MCF 10A (cell line): ENCODE measurements around the gene RNF14. TPM values are rescaled to one million over a fixed set of nuclear protein-coding genes. Genes with fewer than 3 reads are reported as not detected.
A peak's percentile ranks its signal among the peaks of the same experiment; 100 is the strongest.

Experiments used
- BruUV-seq: library from RNA; stranded (reverse); fragments of 400-500 nt; replicated peaks from 2 replicates; lab custom pipeline; 2021; lab: Mats Ljungman, UMichigan
- CTCF ChIA-PET: fragments of 300-600 bp; sonication (Branson Sonifier 250); formaldehyde crosslinking; extraction: SDS; loops from one replicate; lab custom pipeline; 2021; ENCODE audit warnings: antibody characterized with exemption, inconsistent platforms; lab: Yijun Ruan, JAX
- POLR2A ChIA-PET: fragments of 300-600, 350-650 bp; sonication (Branson Sonifier 250); formaldehyde crosslinking; extraction: SDS; loops from one replicate; lab custom pipeline; 2020; ENCODE audit warnings: antibody characterized with exemption, inconsistent platforms; lab: Yijun Ruan, JAX
- DNase-seq: peaks from one replicate; pipeline ENCODE4 v3.0.0-alpha.2; 2018; ENCODE audit not compliant: unreplicated experiment
- H3K27ac Mint-ChIP-seq: one replicate; pipeline ENCODE4 v1.8.0; 2022; ENCODE audit warnings: mild to moderate bottlenecking, low read depth, mixed read lengths; ENCODE audit not compliant: unreplicated experiment
- H3K27me3 Mint-ChIP-seq: one replicate; pipeline ENCODE4 v1.8.0; 2022; ENCODE audit warnings: mixed read lengths; ENCODE audit not compliant: insufficient read depth, unreplicated experiment
- H3K36me3 Mint-ChIP-seq: one replicate; pipeline ENCODE4 v1.8.0; 2022; ENCODE audit warnings: mild to moderate bottlenecking, moderate library complexity, mixed read lengths; ENCODE audit not compliant: insufficient read depth, unreplicated experiment
- H3K4me1 Mint-ChIP-seq: one replicate; pipeline ENCODE4 v1.8.0; 2022; ENCODE audit warnings: mixed read lengths; ENCODE audit not compliant: insufficient read depth, unreplicated experiment
- H3K4me3 Mint-ChIP-seq: one replicate; pipeline ENCODE4 v1.8.0; 2022; ENCODE audit warnings: mild to moderate bottlenecking, moderate library complexity, mixed read lengths; ENCODE audit not compliant: unreplicated experiment
- H3K9me3 Mint-ChIP-seq: one replicate; pipeline ENCODE4 v1.8.0; 2022; ENCODE audit warnings: mixed read lengths; ENCODE audit not compliant: unreplicated experiment
- intact Hi-C: fragments of 100-400 bp; cut with micrococcal nuclease; formaldehyde crosslinking; loops from 2 replicates; pipeline ENCODE4 v1.14.1; 2022
- total RNA-seq: library from RNA; stranded (reverse); gene quantifications from 2 replicates; pipeline ENCODE4 v1.2.3, GENCODE V29; 2022
- TF ChIP-seq, protein P1 (sequence below): fragments of 200-600 bp; IDR thresholded peaks from one replicate; pipeline ENCODE4 v1.8.0; 2022; ENCODE audit warnings: antibody characterized with exemption, mild to moderate bottlenecking; ENCODE audit not compliant: unreplicated experiment

The RNF14 gene
- total RNA-seq, 1 experiment from 2014 or later = 81.3 TPM

GRCh38 chr5:141989720-141990119 lies 20.8 kb downstream of the RNF14 start:
- Mint-ChIP-seq H3K27me3 (no peaks in the 10 kb centered on the region), H3K36me3 (peaks cover 91% of the 10 kb centered on the region), H3K9me3 (no peaks in the 10 kb centered on the region), H3K4me1 (no peaks in the 10 kb centered on the region), H3K27ac (no peak overlapping the region), H3K4me3 (no peak overlapping the region)
- no peak for DNase-seq
- CTCF ChIA-PET = interaction anchor here (0.5 to 6.5 kb wide), 24 partner anchors 9 to 645 kb away, joined by 3 to 172 read pairs (median 4); partner anchors contain the start of genes GNPDA1, NDFIP1 and RNF14
- POLR2A ChIA-PET = interaction anchor here (0.9 to 5.8 kb wide), 4 partner anchors 20 to 155 kb away, joined by 3 to 51 read pairs (median 20); partner anchors contain the start of genes GNPDA1 and RNF14
- intact Hi-C loops = loop anchor here (5.0 kb wide), 1 partner anchor 558 kb away; no protein-coding TSS in a partner anchor
- no TSS peak for BruUV-seq
- TF ChIP-seq, protein P1, sequence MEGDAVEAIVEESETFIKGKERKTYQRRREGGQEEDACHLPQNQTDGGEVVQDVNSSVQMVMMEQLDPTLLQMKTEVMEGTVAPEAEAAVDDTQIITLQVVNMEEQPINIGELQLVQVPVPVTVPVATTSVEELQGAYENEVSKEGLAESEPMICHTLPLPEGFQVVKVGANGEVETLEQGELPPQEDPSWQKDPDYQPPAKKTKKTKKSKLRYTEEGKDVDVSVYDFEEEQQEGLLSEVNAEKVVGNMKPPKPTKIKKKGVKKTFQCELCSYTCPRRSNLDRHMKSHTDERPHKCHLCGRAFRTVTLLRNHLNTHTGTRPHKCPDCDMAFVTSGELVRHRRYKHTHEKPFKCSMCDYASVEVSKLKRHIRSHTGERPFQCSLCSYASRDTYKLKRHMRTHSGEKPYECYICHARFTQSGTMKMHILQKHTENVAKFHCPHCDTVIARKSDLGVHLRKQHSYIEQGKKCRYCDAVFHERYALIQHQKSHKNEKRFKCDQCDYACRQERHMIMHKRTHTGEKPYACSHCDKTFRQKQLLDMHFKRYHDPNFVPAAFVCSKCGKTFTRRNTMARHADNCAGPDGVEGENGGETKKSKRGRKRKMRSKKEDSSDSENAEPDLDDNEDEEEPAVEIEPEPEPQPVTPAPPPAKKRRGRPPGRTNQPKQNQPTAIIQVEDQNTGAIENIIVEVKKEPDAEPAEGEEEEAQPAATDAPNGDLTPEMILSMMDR = no peak

DNA sequence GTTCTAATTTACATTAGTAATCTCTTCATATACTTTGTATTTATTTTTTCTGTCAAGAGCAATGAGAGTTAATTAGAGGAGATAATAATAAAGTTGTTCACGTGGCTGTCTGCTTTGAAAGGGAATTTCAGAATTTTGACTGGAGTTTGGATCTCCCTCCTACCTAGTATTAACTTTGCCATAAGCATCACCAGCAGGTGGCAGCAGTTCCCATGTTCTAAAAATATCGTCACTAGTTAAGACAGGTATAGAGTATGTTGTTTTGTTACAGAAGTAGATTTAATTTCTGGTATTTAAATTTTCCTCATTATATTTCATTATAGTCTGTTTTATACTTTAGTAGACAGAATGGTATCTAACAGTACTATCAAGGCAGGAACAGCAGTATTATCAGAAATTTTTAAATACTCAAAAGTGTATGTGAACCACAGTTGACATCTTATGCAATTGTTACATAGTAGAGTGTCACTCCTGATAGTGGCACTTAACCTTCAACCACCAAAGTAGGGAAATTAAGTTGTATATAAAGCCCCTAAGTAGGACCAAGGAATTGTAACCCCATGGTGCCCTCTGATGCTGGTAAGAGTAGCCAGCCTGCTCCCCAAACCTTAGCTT lies 23.6 kb downstream of the RNF14 start:
- H3K9me3 Mint-ChIP-seq = no peaks in the 10 kb centered on the region
- no peak overlapping the region for H3K4me3 Mint-ChIP-seq
- H3K36me3 Mint-ChIP-seq = peaks cover 91% of the 10 kb centered on the region
- H3K27me3 Mint-ChIP-seq = no peaks in the 10 kb centered on the region
- no peaks in the 10 kb centered on the region for H3K4me1 Mint-ChIP-seq
- no peak overlapping the region for H3K27ac Mint-ChIP-seq
- TF ChIP-seq, protein P1 = peak; percentile 82
- ChIA-PET POLR2A (interaction anchor here (0.7 to 5.8 kb wide), 6 partner anchors 11 to 152 kb away, joined by 4 to 51 read pairs (median 7); partner anchors contain the start of genes GNPDA1 and RNF14), CTCF (interaction anchor here (0.6 to 6.5 kb wide), 33 partner anchors 8 to 584 kb away, joined by 3 to 172 read pairs (median 4); partner anchors contain the start of genes GNPDA1, NDFIP1 and RNF14)
- BruUV-seq = no TSS peak
- peak; percentile 88 for DNase-seq
- intact Hi-C loops = loop anchor here (1.0 to 5.0 kb wide), 3 partner anchors 23 to 555 kb away; no protein-coding TSS in a partner anchor

- CTCF ChIA-PET = interaction anchor here (0.6 to 7.0 kb wide), 8 partner anchors 11 to 301 kb away, joined by 3 to 72 read pairs (median 4); no protein-coding TSS in a partner anchor
- Mint-ChIP-seq H3K27me3 (no peaks in the 10 kb centered on the region), H3K36me3 (peaks cover 74% of the 10 kb centered on the region), H3K27ac (no peak overlapping the region), H3K9me3 (no peaks in the 10 kb centered on the region), H3K4me3 (no peak overlapping the region), H3K4me1 (no peaks in the 10 kb centered on the region)
- BruUV-seq = no TSS peak
- POLR2A ChIA-PET = interaction anchor here (0.5 to 1.6 kb wide), 5 partner anchors 10 to 23 kb away, joined by 3 to 5 read pairs (median 4); partner anchors contain the start of gene GNPDA1
- intact Hi-C loops = loop anchor here (5.0 kb wide), 1 partner anchor 553 kb away; no protein-coding TSS in a partner anchor
- DNase-seq = no peak
- TF ChIP-seq, protein P1 = no peak
These were observed 25.7 kb downstream of the RNF14 start for GRCh38 chr5:141994511-141995136.

DNA sequence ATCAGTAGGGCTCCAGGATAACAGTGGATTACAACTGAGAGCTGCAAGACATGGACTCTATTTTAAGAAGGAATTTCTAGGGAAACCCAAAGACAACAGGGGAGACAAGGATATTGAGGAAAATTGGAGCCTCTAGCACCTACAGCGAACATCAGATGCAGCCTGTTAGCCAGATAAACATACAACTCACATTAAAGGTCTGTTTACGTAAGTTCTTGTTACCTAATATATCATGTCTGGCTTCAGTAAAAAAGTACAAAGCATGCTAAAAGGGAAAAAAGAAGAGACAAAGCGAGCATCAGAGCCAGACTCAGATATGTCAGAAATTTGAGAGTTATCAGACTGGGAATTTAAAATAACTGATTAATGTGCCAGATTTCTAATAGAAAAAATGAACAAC lies 26.8 kb downstream of the RNF14 start:
- ChIA-PET POLR2A (interaction anchor here (1.2 to 1.6 kb wide), 3 partner anchors 9 to 17 kb away, joined by 4 to 5 read pairs (median 4); partner anchors contain the start of gene GNPDA1), CTCF (interaction anchor here (0.6 to 7.0 kb wide), 4 partner anchors 73 to 315 kb away, joined by 4 to 72 read pairs (median 6); no protein-coding TSS in a partner anchor)
- Mint-ChIP-seq H3K27me3 (no peaks in the 10 kb centered on the region), H3K36me3 (peaks cover 74% of the 10 kb centered on the region), H3K4me1 (no peaks in the 10 kb centered on the region), H3K9me3 (no peaks in the 10 kb centered on the region), H3K4me3 (no peak overlapping the region), H3K27ac (no peak overlapping the region)
- no peak for DNase-seq
- BruUV-seq = no TSS peak
- intact Hi-C loops = no loop called here
- TF ChIP-seq, protein P1 = no peak
